K562 (cell line): Measurements from ENCODE around the gene POMGNT2. TPM values are rescaled to one million over a fixed set of nuclear protein-coding genes. Genes with fewer than 3 reads are reported as not detected.
A peak's percentile ranks its signal among the peaks of the same experiment; 100 is the strongest.

Experiments used
- ATAC-seq: fragments of 200-7000 bp; cut with Tn5 transposase; 3 replicates; pipeline ENCODE4 v1.9.1; 2020; ENCODE audit warnings: moderate library complexity
- BruUV-seq: library from RNA; stranded (reverse); fragments of 400-500 nt; replicated peaks from 2 replicates; lab custom pipeline; 2021; lab: Mats Ljungman, UMichigan
- CTCF ChIA-PET: fragments of 300-600 bp; formaldehyde crosslinking; extraction: SDS; loops from one replicate; lab custom pipeline; 2021; ENCODE audit warnings: low intra/inter-chr PET ratio; lab: Yijun Ruan, JAX
- POLR2A ChIA-PET: fragments of 300-600, 350-650 bp; sonication (Branson Sonifier 250); formaldehyde crosslinking; extraction: SDS; loops from one replicate; lab custom pipeline; 2021; ENCODE audit warnings: antibody characterized with exemption, inconsistent platforms; lab: Yijun Ruan, JAX
- DNase-seq, 4 experiments: peaks; one replicate each; pipeline versions ENCODE4 v3.0.0 to v3.0.0-alpha.2; 2011 to 2018; ENCODE audit warnings: low spot score in 3 of 4, mixed read lengths in 3 of 4; ENCODE audit errors: extremely low read depth in 1 of 4
- FAIRE-seq: peaks from 2 replicates; lab custom pipeline; 2011; peaks lifted over from hg19 to GRCh38; lab: Jason Lieb, UNC
- H2AFZ ChIP-seq: 2 replicates; pipeline ENCODE4 v1.6.0; 2011; ENCODE audit warnings: low read depth, low read length, control low read depth, inconsistent platforms
- H3K27ac ChIP-seq: fragments of 200-600 bp; 3 replicates; pipeline ENCODE4 v1.8.0; 2011; ENCODE audit warnings: low read depth, mild to moderate bottlenecking, control low read depth, inconsistent platforms, low read length, moderate library complexity, mixed read lengths; ENCODE audit errors: extremely low read depth
- H3K27me3 ChIP-seq, 2 experiments: fragments of 300-600 bp in 1 of 2; 2 replicates in 1 of 2; 3 replicates in 1 of 2; pipeline versions ENCODE4 v1.6.0 to v1.8.0; 2011; ENCODE audit warnings: inconsistent platforms in 2 of 2, low read length in 2 of 2, mild to moderate bottlenecking in 1 of 2, mixed read lengths in 1 of 2, moderate library complexity in 1 of 2; ENCODE audit not compliant: control insufficient read depth in 2 of 2, insufficient read depth in 2 of 2
- H3K36me3 ChIP-seq: fragments of 300-600 bp; 3 replicates; pipeline ENCODE4 v1.8.0; 2011; ENCODE audit warnings: mild to moderate bottlenecking, low read length, inconsistent platforms; ENCODE audit not compliant: control insufficient read depth, insufficient read depth
- H3K4me1 ChIP-seq, 2 experiments: fragments of 200-600 bp in 1 of 2; replicated peaks in 1 of 2; 2 replicates in 1 of 2; 3 replicates in 1 of 2; pipeline versions ENCODE4 v1.5.1 to v1.8.0; 2011; ENCODE audit warnings: inconsistent platforms in 2 of 2, low read length in 2 of 2, mild to moderate bottlenecking in 1 of 2, mixed read lengths in 1 of 2, moderate library complexity in 1 of 2; ENCODE audit not compliant: control insufficient read depth in 2 of 2, insufficient read depth in 2 of 2
- H3K4me2 ChIP-seq: 2 replicates; pipeline ENCODE4 v1.6.1; 2011; ENCODE audit warnings: low read length, control low read depth, inconsistent platforms, mixed read lengths; ENCODE audit not compliant: insufficient read depth
- H3K4me3 ChIP-seq: fragments of 200-600 bp; sonication (generic), shearing (Covaris generic); 2 replicates; pipeline ENCODE4 v1.5.1; 2016; ENCODE audit warnings: control low read depth, inconsistent platforms
- H3K79me2 ChIP-seq: fragments of 200-600 bp; 3 replicates; pipeline ENCODE4 v1.8.0; 2011; ENCODE audit warnings: low read length, inconsistent platforms; ENCODE audit not compliant: control insufficient read depth, insufficient read depth
- H3K9ac ChIP-seq, 2 experiments: 2 replicates each; pipeline versions ENCODE4 v1.6.0 to v1.6.1; 2011; ENCODE audit warnings: low read depth in 2 of 2, low read length in 2 of 2, control low read depth in 1 of 2, inconsistent platforms in 1 of 2, mild to moderate bottlenecking in 1 of 2, mixed read lengths in 1 of 2; ENCODE audit not compliant: insufficient read depth in 1 of 2
- H3K9me1 ChIP-seq: one replicate; pipeline ENCODE4 v1.6.0; 2011; ENCODE audit warnings: inconsistent platforms, mild to moderate bottlenecking, low read length, moderate library complexity; ENCODE audit not compliant: control insufficient read depth, insufficient read depth
- H3K9me3 ChIP-seq: replicated peaks from 2 replicates; pipeline ENCODE4 v1.5.1; 2011; ENCODE audit warnings: low read depth, low read length, inconsistent platforms; ENCODE audit not compliant: control insufficient read depth, insufficient read depth
- H4K20me1 ChIP-seq: replicated peaks from 2 replicates; pipeline ENCODE4 v1.6.1; 2011; ENCODE audit warnings: low read length, inconsistent platforms, mixed read lengths; ENCODE audit not compliant: control insufficient read depth, insufficient read depth
- CBX5 ChIP-seq: IDR thresholded peaks from 2 replicates; pipeline ENCODE4 v1.6.1; 2014; ENCODE audit warnings: low read depth, borderline replicate concordance
- GTF2F1 ChIP-seq: IDR thresholded peaks from 2 replicates; pipeline ENCODE4 v1.6.1; 2011; ENCODE audit warnings: low read depth, low read length, improper control_type of control experiment
- HINFP ChIP-seq: fragments of 450-650 bp; conservative IDR thresholded peaks from 2 replicates; pipeline ENCODE4 v1.6.1; 2016; ENCODE audit warnings: missing genetic modification characterization, low read depth, mild to moderate bottlenecking, control low read depth, missing compliant biosample characterization
- LEF1 ChIP-seq: fragments of 450-650 bp; IDR thresholded peaks from 2 replicates; pipeline ENCODE4 v1.6.1; 2016; ENCODE audit warnings: mild to moderate bottlenecking
- MXD1 ChIP-seq: fragments of 250-450 bp; sonication (Bioruptor Pico); IDR thresholded peaks from 2 replicates; pipeline ENCODE4 v1.8.0; 2021; ENCODE audit warnings: borderline replicate concordance, mild to moderate bottlenecking, moderate library complexity; ENCODE audit not compliant: poor library complexity, severe bottlenecking
- POLR2A ChIP-seq: fragments of 450-650 bp; conservative IDR thresholded peaks from 2 replicates; pipeline ENCODE4 v1.6.1; 2016
- SFPQ ChIP-seq: fragments of 200-400 bp; formaldehyde crosslinking; IDR thresholded peaks from 2 replicates; pipeline ENCODE4 v1.6.1; 2017; ENCODE audit warnings: mild to moderate bottlenecking, low read depth, low read length, moderate library complexity
- TAF1 ChIP-seq: IDR thresholded peaks from 2 replicates; pipeline ENCODE4 v1.6.1; 2011; ENCODE audit warnings: mild to moderate bottlenecking, low read length, moderate library complexity; ENCODE audit not compliant: insufficient read depth, control insufficient read depth, severe bottlenecking; ENCODE audit errors: extremely low read depth
- THAP12 ChIP-seq: fragments of 250-450 bp; sonication (Bioruptor Pico); IDR thresholded peaks from 2 replicates; pipeline ENCODE4 v1.9.0; 2021; ENCODE audit warnings: mild to moderate bottlenecking, inconsistent platforms
- XRCC5 ChIP-seq: fragments of 200-400 bp; formaldehyde crosslinking; IDR thresholded peaks from 2 replicates; pipeline ENCODE4 v1.6.1; 2017; ENCODE audit warnings: low read depth, mild to moderate bottlenecking, low read length
- YY1 ChIP-seq, 3 experiments: IDR thresholded peaks; 2 replicates each; pipeline ENCODE4 v1.6.1; 2011; ENCODE audit warnings: low read length in 2 of 3, mild to moderate bottlenecking in 2 of 3, moderate library complexity in 2 of 3, borderline replicate concordance in 1 of 3, control low read depth in 1 of 3, low read depth in 1 of 3; ENCODE audit not compliant: insufficient read depth in 3 of 3, insufficient replicate concordance in 2 of 3, control insufficient read depth in 1 of 3, insufficient read length in 1 of 3; ENCODE audit errors: extremely low read depth in 1 of 3
- ZNF184 ChIP-seq: sonication (generic); formaldehyde crosslinking; IDR thresholded peaks from 2 replicates; pipeline ENCODE4 v1.5.0; 2020; ENCODE audit warnings: missing genetic modification reagents
- ZNF408 ChIP-seq: fragments of 250-450 bp; sonication (Bioruptor Pico); IDR thresholded peaks from 2 replicates; pipeline ENCODE4 v1.4.0; 2020; ENCODE audit warnings: low read depth, mild to moderate bottlenecking, moderate library complexity
- WGBS: fragments of 100-300 bp; shearing (Covaris generic); methylation state at CpG from one replicate; pipeline ENCODE4 v1.1.6; 2016; ENCODE audit warnings: low coverage, mixed read lengths; ENCODE audit not compliant: insufficient coverage; ENCODE audit errors: missing lambda C conversion rate; 5-methylcytosine and 5-hydroxymethylcytosine counted together
- in situ Hi-C: fragments of 300-500 bp; cut with MboI; formaldehyde crosslinking; loops from 4 replicates; pipeline ENCODE4 v1.15.0; 2018; ENCODE audit warnings: inconsistent platforms, mixed read lengths
- intact Hi-C: fragments of 100-400 bp; cut with micrococcal nuclease; formaldehyde crosslinking; loops from 2 replicates; pipeline ENCODE4 v1.14.2; 2022
- polyA plus RNA-seq, 8 experiments: library from polyadenylated mRNA; depleted of rRNA in 4 of 8; stranded (reverse) in 5 of 8; unstranded in 3 of 8; fragments of >200 nt; fragmentation: Nextera tagmentation in 2 of 8; fragmentation: Illumina TruSeq in 1 of 8; extraction: Ambion mirVana in 2 of 8; extraction: Trizol in 1 of 8; gene quantifications; 2 replicates each; pipeline versions ENCODE4 v1.2.1 to v1.2.3, GENCODE V29; 2011 to 2014; ENCODE audit warnings: inconsistent platforms in 1 of 8, missing spikeins in 1 of 8
- total RNA-seq, 7 experiments: library from RNA; depleted of rRNA in 6 of 7; stranded (reverse); fragments of >200 nt in 6 of 7; fragmentation: Illumina TruSeq in 2 of 7; extraction: Trizol in 2 of 7; gene quantifications; 2 replicates each; pipeline versions ENCODE4 v1.2.1 to v1.2.3, GENCODE V29; 2011 to 2021; ENCODE audit warnings: low replicate concordance in 1 of 7

POMGNT2 gene
- total and polyA plus RNA-seq, 9 of the 15 experiments (the other 6 are each of a cell fraction or from before 2014, with no cell fraction given) = 0.65 to 14.1 (median 10.3) TPM

GRCh38 chr3:43055806-43056770 lies 49.8 kb downstream of the POMGNT2 start:
- no peak overlapping the region for H2AFZ ChIP-seq
- no peaks in the 10 kb centered on the region for H3K9me3 ChIP-seq
- H3K4me3 ChIP-seq = no peak overlapping the region
- H3K27ac ChIP-seq = no peak overlapping the region
- H3K79me2 ChIP-seq = no peaks in the 10 kb centered on the region
- H3K9ac ChIP-seq = no peak overlapping the region
- H3K4me1 ChIP-seq = no peaks in the 10 kb centered on the region
- BruUV-seq = no TSS peak
- DNase-seq (no peak), FAIRE-seq (peak; percentile 6), ATAC-seq (no peak; the same call in 2 of the 3 replicates)
- no peaks in the 10 kb centered on the region for H3K9me1 ChIP-seq
- H3K4me2 ChIP-seq = no peak overlapping the region
- peaks cover 16 to 63% of the 10 kb centered on the region in 2 experiments; a peak in 4 of 5 replicates for H3K27me3 ChIP-seq
- H4K20me1 ChIP-seq = no peaks in the 10 kb centered on the region
- in situ Hi-C loops = no loop called here
- no peaks in the 10 kb centered on the region for H3K36me3 ChIP-seq
- ChIA-PET CTCF (no interaction called here), POLR2A (interaction anchor here (0.6 kb wide), 1 partner anchor 178 kb away, joined by 4 read pairs; no protein-coding TSS in a partner anchor)
- intact Hi-C loops = no loop called here
- WGBS = 2% methylated on average over 15 of the region's 15 CpGs
- TF ChIP-seq GTF2F1 (no peak), XRCC5 (no peak), YY1 (IDR thresholded peaks at IDR 0.05; ENCODE audit: borderline replicate concordance in 1 of 3, control insufficient read depth in 1 of 3, extremely low read depth in 1 of 3, insufficient read depth in 3 of 3, insufficient read length in 1 of 3, insufficient replicate concordance in 2 of 3, low read depth in 1 of 3, low read length in 2 of 3) (no peak), LEF1 (no peak), THAP12 (CRISPR knock-in tag) (no peak), POLR2A (no peak), CBX5 (no peak), HINFP (tag) (no peak), ZNF408 (no peak), ZNF184 (CRISPR knock-in tag) (no peak), TAF1 (no peak), MXD1 (CRISPR knock-in tag) (no peak), SFPQ (no peak)
